ENCODE data around the gene UBA1. TPM values are rescaled to one million over a fixed set of nuclear protein-coding genes. Genes with fewer than 3 reads are reported as not detected.

The UBA1 gene
- total RNA-seq, 2 donors from 2014 or later, result 233 to 448 TPM

- no peak for DNase-seq
- no peak for TF ChIP-seq CTCF (conservative IDR thresholded peaks at IDR 0.05)
- H3K27ac ChIP-seq (ENCODE audit: low read depth, low read length), result no peak overlapping the region
- no peaks in the 10 kb centered on the region for H3K4me1 Mint-ChIP-seq
- WGBS, 2 experiments (ENCODE audit: insufficient coverage in 1 of 2, insufficient read length in 1 of 2), result 97% methylated on average over 4 of the region's 4 CpGs; no CpG with 5 or more reads in 1 of the 2 experiments
- peaks cover 68% of the 10 kb centered on the region for H3K9me3 Mint-ChIP-seq
- H3K27me3 ChIP-seq (ENCODE audit: control insufficient read depth, insufficient read depth, low read length, poor library complexity, severe bottlenecking), result no peaks in the 10 kb centered on the region
- H3K27me3 Mint-ChIP-seq (ENCODE audit: insufficient read depth), result no peaks in the 10 kb centered on the region
- no peak overlapping the region for H3K4me3 Mint-ChIP-seq
- peaks cover 47% of the 10 kb centered on the region for H3K36me3 Mint-ChIP-seq (ENCODE audit: low read depth)
- H3K4me3 ChIP-seq (ENCODE audit: low read length), result no peak overlapping the region
- no peaks in the 10 kb centered on the region for H3K4me1 ChIP-seq (ENCODE audit: control insufficient read depth, insufficient read depth, low read length)
- peaks cover 24% of the 10 kb centered on the region for H3K36me3 ChIP-seq (ENCODE audit: control insufficient read depth, insufficient read depth, low read length)
- H3K27ac Mint-ChIP-seq, result no peak overlapping the region
- no peaks in the 10 kb centered on the region for H3K9me3 ChIP-seq (ENCODE audit: control insufficient read depth, low read length)
- H3K9ac ChIP-seq (ENCODE audit: extremely low read depth, low read length, poor library complexity, severe bottlenecking), result no peak overlapping the region
Observed at GRCh38 chrX:47160781-47161180, 32.8 kb upstream of the UBA1 start.

GRCh38 chrX:47162927-47163583 lies 30.6 kb upstream of the UBA1 start:
- no peak for TF ChIP-seq CTCF (conservative IDR thresholded peaks at IDR 0.05)
- H3K4me3 Mint-ChIP-seq, result no peak overlapping the region
- H3K4me1 Mint-ChIP-seq, result no peaks in the 10 kb centered on the region
- Histone ChIP-seq H3K27me3 (ENCODE audit: control insufficient read depth, insufficient read depth, low read length, poor library complexity, severe bottlenecking) (no peaks in the 10 kb centered on the region), H3K9ac (ENCODE audit: extremely low read depth, low read length, poor library complexity, severe bottlenecking) (no peak overlapping the region), H3K36me3 (ENCODE audit: control insufficient read depth, insufficient read depth, low read length) (peaks cover 19% of the 10 kb centered on the region), H3K4me1 (ENCODE audit: control insufficient read depth, insufficient read depth, low read length) (no peaks in the 10 kb centered on the region), H3K9me3 (ENCODE audit: control insufficient read depth, low read length) (no peaks in the 10 kb centered on the region), H3K4me3 (ENCODE audit: low read length) (no peak overlapping the region), H3K27ac (ENCODE audit: low read depth, low read length) (no peak overlapping the region)
- no peaks in the 10 kb centered on the region for H3K27me3 Mint-ChIP-seq (ENCODE audit: insufficient read depth)
- DNase-seq, result no peak
- peaks cover 55% of the 10 kb centered on the region for H3K9me3 Mint-ChIP-seq
- H3K36me3 Mint-ChIP-seq (ENCODE audit: low read depth), result peaks cover 31% of the 10 kb centered on the region
- no peak overlapping the region for H3K27ac Mint-ChIP-seq
- 86 to 95% methylated on average over 1 to 5 of the region's 5 CpGs for WGBS, 2 experiments (ENCODE audit: insufficient coverage in 1 of 2, insufficient read length in 1 of 2)

GRCh38 chrX:47164420-47164819 lies 29.2 kb upstream of the UBA1 start:
- H3K27me3 ChIP-seq (ENCODE audit: control insufficient read depth, insufficient read depth, low read length, poor library complexity, severe bottlenecking), result no peaks in the 10 kb centered on the region
- no peak overlapping the region for H3K27ac Mint-ChIP-seq
- no peaks in the 10 kb centered on the region for H3K4me1 Mint-ChIP-seq
- peaks cover 30% of the 10 kb centered on the region for H3K36me3 Mint-ChIP-seq (ENCODE audit: low read depth)
- H3K4me3 ChIP-seq (ENCODE audit: low read length), result no peak overlapping the region
- H3K4me1 ChIP-seq (ENCODE audit: control insufficient read depth, insufficient read depth, low read length), result no peaks in the 10 kb centered on the region
- no peak overlapping the region for H3K27ac ChIP-seq (ENCODE audit: low read depth, low read length)
- no peak overlapping the region for H3K4me3 Mint-ChIP-seq
- no peaks in the 10 kb centered on the region for H3K27me3 Mint-ChIP-seq (ENCODE audit: insufficient read depth)
- TF ChIP-seq CTCF (conservative IDR thresholded peaks at IDR 0.05), result no peak
- H3K9me3 Mint-ChIP-seq, result peaks cover 57% of the 10 kb centered on the region
- WGBS, 2 experiments (ENCODE audit: insufficient coverage in 1 of 2, insufficient read length in 1 of 2), result 100% methylated on average over 3 of the region's 3 CpGs; no CpG with 5 or more reads in 1 of the 2 experiments
- H3K9ac ChIP-seq (ENCODE audit: extremely low read depth, low read length, poor library complexity, severe bottlenecking), result no peak overlapping the region
- no peak for DNase-seq
- no peaks in the 10 kb centered on the region for H3K9me3 ChIP-seq (ENCODE audit: control insufficient read depth, low read length)
- peaks cover 15% of the 10 kb centered on the region for H3K36me3 ChIP-seq (ENCODE audit: control insufficient read depth, insufficient read depth, low read length)
